GM12864 (cell line): ENCODE results near the gene HS6ST3.

Experiments used
- DNase-seq: peaks from one replicate; pipeline ENCODE4 v3.0.0-alpha.2; 2011; ENCODE audit warnings: low read depth
- H3K4me3 ChIP-seq: 2 replicates; pipeline ENCODE4 v1.5.1; 2011; ENCODE audit warnings: mild to moderate bottlenecking, low read depth, low read length, control low read depth
- TF ChIP-seq, protein P1 (sequence below): IDR thresholded peaks from 2 replicates; pipeline ENCODE4 v1.5.1; 2011; ENCODE audit warnings: low read depth, mild to moderate bottlenecking, moderate library complexity, low read length, control low read depth, inconsistent platforms; ENCODE audit errors: missing control alignments

HS6ST3 gene

DNA sequence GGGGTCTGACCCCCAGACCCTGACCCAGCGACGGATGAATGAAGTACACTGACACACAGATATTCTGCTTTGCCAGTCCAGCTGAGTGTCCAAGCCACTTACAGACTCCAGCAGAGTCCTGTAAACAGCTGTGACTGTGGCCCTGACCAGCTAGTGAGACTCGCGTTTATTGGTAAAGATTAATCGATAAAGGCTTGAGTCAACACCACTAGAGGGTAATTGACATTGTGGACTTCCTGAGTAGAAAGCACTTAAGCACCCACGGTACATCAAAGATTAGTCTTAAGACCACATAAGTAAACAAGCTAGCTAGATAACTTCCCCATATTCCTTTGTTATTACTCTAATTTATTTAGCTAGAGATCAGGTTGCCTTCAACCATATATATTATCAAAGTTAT is 758.4 kb downstream of the HS6ST3 start:
- H3K4me3 ChIP-seq: no peak overlapping the region
- no peak for DNase-seq
- TF ChIP-seq, protein P1, sequence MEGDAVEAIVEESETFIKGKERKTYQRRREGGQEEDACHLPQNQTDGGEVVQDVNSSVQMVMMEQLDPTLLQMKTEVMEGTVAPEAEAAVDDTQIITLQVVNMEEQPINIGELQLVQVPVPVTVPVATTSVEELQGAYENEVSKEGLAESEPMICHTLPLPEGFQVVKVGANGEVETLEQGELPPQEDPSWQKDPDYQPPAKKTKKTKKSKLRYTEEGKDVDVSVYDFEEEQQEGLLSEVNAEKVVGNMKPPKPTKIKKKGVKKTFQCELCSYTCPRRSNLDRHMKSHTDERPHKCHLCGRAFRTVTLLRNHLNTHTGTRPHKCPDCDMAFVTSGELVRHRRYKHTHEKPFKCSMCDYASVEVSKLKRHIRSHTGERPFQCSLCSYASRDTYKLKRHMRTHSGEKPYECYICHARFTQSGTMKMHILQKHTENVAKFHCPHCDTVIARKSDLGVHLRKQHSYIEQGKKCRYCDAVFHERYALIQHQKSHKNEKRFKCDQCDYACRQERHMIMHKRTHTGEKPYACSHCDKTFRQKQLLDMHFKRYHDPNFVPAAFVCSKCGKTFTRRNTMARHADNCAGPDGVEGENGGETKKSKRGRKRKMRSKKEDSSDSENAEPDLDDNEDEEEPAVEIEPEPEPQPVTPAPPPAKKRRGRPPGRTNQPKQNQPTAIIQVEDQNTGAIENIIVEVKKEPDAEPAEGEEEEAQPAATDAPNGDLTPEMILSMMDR: no peak

DNA sequence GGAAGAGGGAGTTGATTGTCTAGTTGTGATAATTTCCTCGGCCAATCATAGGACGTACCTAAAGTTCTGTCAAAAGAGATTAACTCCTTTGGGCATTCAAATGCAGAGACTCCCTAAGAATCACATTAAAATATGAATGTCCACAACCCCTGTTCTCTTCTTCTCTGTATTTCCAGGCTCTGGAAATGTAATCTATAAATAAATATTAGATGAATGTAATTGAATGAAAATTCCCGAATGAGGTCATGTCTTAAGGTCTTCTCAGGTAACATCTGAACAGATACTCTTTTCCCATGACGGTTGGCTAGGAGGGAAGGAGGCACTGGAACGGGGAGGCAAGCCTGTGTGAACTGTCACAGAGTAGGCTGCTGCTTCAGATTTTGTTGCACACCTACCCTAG is 759.2 kb downstream of the HS6ST3 start:
- H3K4me3 ChIP-seq: no peak overlapping the region
- TF ChIP-seq, protein P1: no peak
- no peak for DNase-seq

DNA sequence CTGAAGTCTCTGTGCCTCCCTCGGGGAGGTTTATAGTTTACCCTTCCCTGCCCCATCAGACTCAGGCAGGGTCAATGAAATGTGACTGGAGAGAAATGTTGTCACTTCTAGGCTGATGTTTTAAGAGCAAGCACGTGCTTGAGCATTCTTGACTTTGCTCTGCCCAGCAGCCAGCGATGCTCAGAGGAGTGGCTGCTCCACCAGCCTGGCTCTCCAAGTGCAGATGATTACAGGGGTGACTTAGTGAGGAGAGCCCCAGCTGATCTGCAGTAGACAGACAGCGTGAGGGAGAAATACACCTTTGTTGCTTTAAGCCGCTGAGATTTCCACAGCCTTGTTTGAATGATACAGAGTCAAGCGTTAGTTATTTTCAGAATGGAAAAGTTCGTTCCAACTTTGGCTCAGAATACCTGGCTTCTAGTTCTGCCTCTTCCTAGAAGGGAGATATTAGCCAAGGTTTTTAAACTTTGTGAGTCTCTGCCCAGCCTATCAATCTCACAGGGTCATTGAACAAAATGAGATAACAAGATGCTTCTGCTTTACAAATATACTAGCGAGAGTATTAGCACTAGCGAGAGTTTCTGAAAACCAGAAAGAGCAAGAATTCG is 760.7 kb downstream of the HS6ST3 start:
- no peak for DNase-seq
- TF ChIP-seq, protein P1: no peak
- H3K4me3 ChIP-seq: no peak overlapping the region

DNA sequence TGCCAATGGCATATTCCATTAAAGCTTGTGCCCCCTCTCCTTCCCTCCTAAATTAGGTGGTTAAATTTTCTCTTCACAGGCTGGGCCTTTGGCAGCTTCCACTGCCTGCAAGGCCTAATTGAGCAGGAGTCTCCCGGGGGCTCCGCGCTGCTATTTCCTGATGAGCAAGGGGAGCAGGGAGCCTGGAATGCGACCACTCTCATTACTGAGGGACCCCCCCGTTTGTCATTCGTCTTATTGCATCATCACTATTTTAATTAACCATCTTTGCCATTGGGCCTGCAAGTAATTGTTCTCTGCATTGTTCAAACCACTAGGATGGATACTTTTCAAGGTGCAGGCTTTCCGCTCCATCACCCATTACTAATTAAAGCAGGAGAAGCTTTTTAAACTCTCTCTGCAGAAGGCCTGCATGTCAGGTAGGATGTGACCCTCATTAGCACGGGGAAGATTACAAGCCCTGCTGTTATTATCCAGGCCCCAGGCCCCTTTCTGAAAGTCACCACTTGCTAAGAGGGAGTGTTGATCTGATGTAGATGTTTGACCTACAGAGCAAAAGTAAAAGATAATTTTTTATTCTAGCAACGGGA is 762.0 kb downstream of the HS6ST3 start:
- no peak for DNase-seq
- no peak overlapping the region for H3K4me3 ChIP-seq
- TF ChIP-seq, protein P1: no peak

DNA sequence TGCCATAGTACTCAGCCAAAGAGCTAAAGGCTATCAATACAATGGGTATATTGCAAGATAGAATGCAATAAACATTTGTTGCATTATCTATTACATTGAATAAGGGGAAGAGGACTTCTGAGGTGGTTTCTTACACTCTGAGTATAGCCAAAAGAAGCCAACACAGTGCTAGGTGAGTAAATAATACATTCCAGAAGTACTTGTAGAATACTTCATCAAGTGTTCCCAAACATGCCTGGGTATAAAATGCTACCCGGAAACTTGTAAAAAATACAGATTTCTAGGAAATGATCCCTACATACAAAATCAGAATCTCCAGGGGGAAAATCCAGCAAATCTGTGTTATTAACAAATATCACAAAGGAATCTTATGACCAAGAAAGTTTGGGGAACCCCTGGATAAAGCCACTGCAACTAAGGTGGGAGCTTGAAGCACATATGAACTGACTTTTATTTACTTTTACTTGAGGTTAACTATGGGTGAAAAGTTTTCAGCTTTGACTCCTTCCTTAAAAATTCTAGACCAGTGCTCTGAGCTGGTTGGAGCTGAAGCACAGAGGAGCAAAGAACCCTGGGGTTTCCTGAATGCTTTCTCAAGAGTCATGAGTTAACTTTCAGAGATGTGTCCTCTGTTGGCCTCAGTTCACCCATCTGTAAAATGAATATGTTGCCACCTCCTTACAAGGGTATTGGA is 768.4 kb downstream of the HS6ST3 start:
- TF ChIP-seq, protein P1: no peak
- DNase-seq: no peak
- no peak overlapping the region for H3K4me3 ChIP-seq

DNA sequence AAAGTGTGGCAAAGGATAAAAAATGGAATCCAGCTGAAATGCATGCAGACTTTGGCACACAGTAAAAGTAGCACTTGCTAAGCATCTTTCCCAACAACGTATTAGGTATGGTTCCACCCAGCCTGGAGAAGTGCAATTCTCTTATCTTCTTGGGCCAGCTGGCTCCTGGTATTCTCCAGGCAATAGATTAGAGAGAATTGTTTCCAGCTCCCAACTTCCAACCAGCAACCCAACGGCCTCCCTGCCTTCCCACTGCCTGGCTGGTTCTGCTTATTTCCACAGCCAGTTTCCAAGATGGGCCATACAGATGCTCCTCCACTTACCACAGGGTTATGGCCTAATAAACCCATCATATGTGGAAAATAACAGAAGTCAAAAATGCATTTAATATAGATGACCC is 771.0 kb downstream of the HS6ST3 start:
- no peak for DNase-seq
- TF ChIP-seq, protein P1: no peak
- no peak overlapping the region for H3K4me3 ChIP-seq
